ENCODE measurements around the gene ROPN1L.

Gene ROPN1L

GRCh38 chr5:10447041-10447440 lies 5.4 kb downstream of the ROPN1L start:
- Histone ChIP-seq H3K27ac (ENCODE audit: low read depth, low read length) (no peak overlapping the region), H3K18ac (ENCODE audit: low read length) (no peak overlapping the region)
- WGBS (ENCODE audit: extremely low coverage, insufficient coverage, insufficient read length) = no CpG with 5 or more reads among the region's 4 CpGs

DNA sequence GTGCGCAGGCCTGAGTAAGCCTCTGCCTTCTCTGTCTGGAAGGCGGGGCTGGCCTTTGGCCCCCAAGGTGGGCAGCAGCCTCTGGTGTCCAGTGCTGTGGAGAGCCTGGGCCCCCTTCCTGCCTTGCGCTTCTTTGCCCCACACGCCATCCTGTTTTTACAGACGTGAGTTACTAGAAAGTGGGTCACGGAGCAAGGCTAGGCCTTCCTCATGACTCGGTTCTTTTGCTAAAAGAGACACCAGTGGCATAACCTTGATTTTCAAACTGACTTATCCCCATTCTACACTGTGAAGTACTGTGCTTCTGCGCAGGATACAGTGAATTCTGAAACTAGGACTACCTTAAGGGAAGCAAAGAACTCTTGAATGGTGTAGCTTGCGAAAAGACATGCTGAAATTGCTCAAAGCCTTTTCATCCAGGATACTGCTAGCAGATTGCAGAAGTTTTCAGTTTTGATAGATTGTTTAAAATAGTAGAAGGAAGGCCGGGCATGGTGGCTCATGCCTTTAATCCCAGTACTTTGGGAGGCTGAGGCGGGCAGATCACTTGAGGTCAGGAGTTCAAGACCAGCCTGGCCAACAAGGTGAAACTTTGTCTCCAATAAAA lies 7.2 kb downstream of the ROPN1L start:
- H4K91ac ChIP-seq (ENCODE audit: low read depth, low read length) = no peak overlapping the region
- peak overlapping the region; percentile 6 for H2BK12ac ChIP-seq (ENCODE audit: low read length)
- H3K79me1 ChIP-seq (ENCODE audit: low read length) = peaks cover 4% of the 10 kb centered on the region
- no peak overlapping the region for H3K14ac ChIP-seq (ENCODE audit: low read length)
- no peaks in the 10 kb centered on the region for H3K9me3 ChIP-seq (ENCODE audit: insufficient read depth, low read depth, low read length)
- peaks cover 6 to 15% of the 10 kb centered on the region in 2 experiments for H3K4me1 ChIP-seq (ENCODE audit: control insufficient read depth in 1 of 2, insufficient read depth in 2 of 2, low read length in 2 of 2)
- no peak overlapping the region for H2BK5ac ChIP-seq (ENCODE audit: low read depth, low read length, poor library complexity)
- no peaks in the 10 kb centered on the region for H3K27me3 ChIP-seq (ENCODE audit: insufficient read depth, low read length)
- no peak overlapping the region for H3K4me2 ChIP-seq (ENCODE audit: low read length)
- H3K4ac ChIP-seq (ENCODE audit: low read depth, low read length) = no peak overlapping the region
- peak overlapping the region; percentile 18 for H4K8ac ChIP-seq (ENCODE audit: low read depth, low read length)
- no peak overlapping the region for H3K23ac ChIP-seq (ENCODE audit: low read length)
- H2BK120ac ChIP-seq (ENCODE audit: insufficient read depth, low read length, poor library complexity) = no peak overlapping the region
- no peak overlapping the region for H3K4me3 ChIP-seq (ENCODE audit: low read depth, low read length)
- H2AFZ ChIP-seq (ENCODE audit: insufficient read depth, low read length, poor library complexity) = no peak overlapping the region
- H3K18ac ChIP-seq (ENCODE audit: low read length) = no peak overlapping the region
- DNase-seq = no peak
- H2AK5ac ChIP-seq (ENCODE audit: low read length) = no peak overlapping the region
- no CpG with 5 or more reads among the region's 11 CpGs for WGBS (ENCODE audit: extremely low coverage, insufficient coverage, insufficient read length)
- H4K12ac ChIP-seq (ENCODE audit: low read depth, low read length) = no peak overlapping the region
- H3K27ac ChIP-seq (ENCODE audit: low read depth, low read length) = peak overlapping the region; percentile 23
- H3K9ac ChIP-seq (ENCODE audit: low read length) = no peak overlapping the region
- no peaks in the 10 kb centered on the region for H3K79me2 ChIP-seq (ENCODE audit: control insufficient read depth, insufficient read depth, low read length, poor library complexity)
- H3K36me3 ChIP-seq (ENCODE audit: control insufficient read depth in 1 of 2, insufficient read depth in 2 of 2, low read length in 2 of 2) = no peaks in the 10 kb centered on the region

More at GRCh38 chr5:10447041-10447440, 5.4 kb downstream of the ROPN1L start:
- H2BK120ac ChIP-seq (ENCODE audit: insufficient read depth, low read length, poor library complexity) = no peak overlapping the region
- peaks cover 2% of the 10 kb centered on the region for H3K79me1 ChIP-seq (ENCODE audit: low read length)
- H4K91ac ChIP-seq (ENCODE audit: low read depth, low read length) = no peak overlapping the region
- H3K4me3 ChIP-seq (ENCODE audit: low read depth, low read length) = no peak overlapping the region
- peaks cover 3 to 12% of the 10 kb centered on the region in 2 experiments for H3K4me1 ChIP-seq (ENCODE audit: control insufficient read depth in 1 of 2, insufficient read depth in 2 of 2, low read length in 2 of 2)
- H3K14ac ChIP-seq (ENCODE audit: low read length) = no peak overlapping the region
- no peaks in the 10 kb centered on the region for H3K36me3 ChIP-seq (ENCODE audit: control insufficient read depth in 1 of 2, insufficient read depth in 2 of 2, low read length in 2 of 2)
- H3K79me2 ChIP-seq (ENCODE audit: control insufficient read depth, insufficient read depth, low read length, poor library complexity) = no peaks in the 10 kb centered on the region
- no peak overlapping the region for H4K12ac ChIP-seq (ENCODE audit: low read depth, low read length)
- no peak overlapping the region for H4K8ac ChIP-seq (ENCODE audit: low read depth, low read length)
- no peak overlapping the region for H3K9ac ChIP-seq (ENCODE audit: low read length)
- H2BK5ac ChIP-seq (ENCODE audit: low read depth, low read length, poor library complexity) = no peak overlapping the region
- no peak overlapping the region for H2AFZ ChIP-seq (ENCODE audit: insufficient read depth, low read length, poor library complexity)
- no peak overlapping the region for H3K4me2 ChIP-seq (ENCODE audit: low read length)
- H3K27me3 ChIP-seq (ENCODE audit: insufficient read depth, low read length) = no peaks in the 10 kb centered on the region
- no peak overlapping the region for H2BK12ac ChIP-seq (ENCODE audit: low read length)
- H3K4ac ChIP-seq (ENCODE audit: low read depth, low read length) = no peak overlapping the region
- no peak for DNase-seq
- no peak overlapping the region for H3K23ac ChIP-seq (ENCODE audit: low read length)
- H3K9me3 ChIP-seq (ENCODE audit: insufficient read depth, low read depth, low read length) = no peaks in the 10 kb centered on the region
- no peak overlapping the region for H2AK5ac ChIP-seq (ENCODE audit: low read length)

- Histone ChIP-seq H3K27ac (ENCODE audit: low read depth, low read length) (no peak overlapping the region), H3K27me3 (ENCODE audit: insufficient read depth, low read length) (no peaks in the 10 kb centered on the region), H3K79me1 (ENCODE audit: low read length) (peaks cover 9% of the 10 kb centered on the region), H3K4me1 (ENCODE audit: control insufficient read depth in 1 of 2, insufficient read depth in 2 of 2, low read length in 2 of 2) (peaks cover 16 to 25% of the 10 kb centered on the region in 2 experiments), H3K9me3 (ENCODE audit: insufficient read depth, low read depth, low read length) (no peaks in the 10 kb centered on the region), H3K4me2 (ENCODE audit: low read length) (no peak overlapping the region), H4K91ac (ENCODE audit: low read depth, low read length) (no peak overlapping the region), H3K4me3 (ENCODE audit: low read depth, low read length) (no peak overlapping the region), H2BK5ac (ENCODE audit: low read depth, low read length, poor library complexity) (no peak overlapping the region), H3K4ac (ENCODE audit: low read depth, low read length) (no peak overlapping the region), H2BK120ac (ENCODE audit: insufficient read depth, low read length, poor library complexity) (no peak overlapping the region), H2AFZ (ENCODE audit: insufficient read depth, low read length, poor library complexity) (no peak overlapping the region), H3K23ac (ENCODE audit: low read length) (no peak overlapping the region), H2BK12ac (ENCODE audit: low read length) (no peak overlapping the region), H3K79me2 (ENCODE audit: control insufficient read depth, insufficient read depth, low read length, poor library complexity) (no peaks in the 10 kb centered on the region), H3K14ac (ENCODE audit: low read length) (no peak overlapping the region), H3K18ac (ENCODE audit: low read length) (no peak overlapping the region), H3K36me3 (ENCODE audit: control insufficient read depth in 1 of 2, insufficient read depth in 2 of 2, low read length in 2 of 2) (no peaks in the 10 kb centered on the region), H4K12ac (ENCODE audit: low read depth, low read length) (no peak overlapping the region), H2AK5ac (ENCODE audit: low read length) (no peak overlapping the region), H4K8ac (ENCODE audit: low read depth, low read length) (no peak overlapping the region), H3K9ac (ENCODE audit: low read length) (no peak overlapping the region)
- peak; percentile 88 to 93 for DNase-seq
- WGBS (ENCODE audit: extremely low coverage, insufficient coverage, insufficient read length) = no CpG with 5 or more reads among the region's 9 CpGs
Measured at GRCh38 chr5:10451137-10451824, 9.6 kb downstream of the ROPN1L start.

DNA sequence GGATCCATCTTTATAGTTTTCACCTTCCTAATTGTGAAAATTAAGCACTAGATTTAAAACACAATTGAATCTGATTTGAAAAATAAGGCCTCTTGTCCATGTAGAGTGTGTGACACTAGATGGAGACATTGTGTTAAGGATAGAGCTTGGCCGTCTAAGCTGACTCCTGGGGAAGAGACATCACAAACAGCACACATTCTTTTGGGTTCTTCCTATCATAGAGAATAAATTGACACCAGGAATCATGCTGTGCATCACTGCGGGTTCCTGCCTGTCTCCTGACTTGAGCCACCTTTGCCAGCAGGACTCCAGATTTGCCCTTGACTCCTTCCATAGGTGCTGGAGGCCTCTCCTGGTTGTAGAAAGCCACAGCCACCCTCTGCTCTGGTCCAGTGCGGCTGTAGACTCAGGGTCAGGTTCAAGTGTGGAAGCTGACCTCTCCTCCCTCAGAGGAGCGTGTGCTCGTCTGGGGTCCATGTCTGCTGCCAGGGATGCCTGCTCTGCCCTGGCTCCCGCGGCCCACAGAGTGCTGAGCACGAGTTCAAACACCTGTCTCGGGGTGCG lies 11.2 kb downstream of the ROPN1L start:
- DNase-seq = peak; percentile 31 to 73
- Histone ChIP-seq H4K91ac (ENCODE audit: low read depth, low read length) (peak overlapping the region; percentile 2), H3K9ac (ENCODE audit: low read length) (no peak overlapping the region), H3K14ac (ENCODE audit: low read length) (peak overlapping the region; percentile 10), H2BK120ac (ENCODE audit: insufficient read depth, low read length, poor library complexity) (peak overlapping the region; percentile 2), H3K18ac (ENCODE audit: low read length) (no peak overlapping the region), H3K27me3 (ENCODE audit: insufficient read depth, low read length) (no peaks in the 10 kb centered on the region), H2AK5ac (ENCODE audit: low read length) (peak overlapping the region; percentile 40), H3K79me2 (ENCODE audit: control insufficient read depth, insufficient read depth, low read length, poor library complexity) (no peaks in the 10 kb centered on the region), H3K4me1 (ENCODE audit: control insufficient read depth in 1 of 2, insufficient read depth in 2 of 2, low read length in 2 of 2) (peaks cover 15 to 24% of the 10 kb centered on the region in 2 experiments), H3K79me1 (ENCODE audit: low read length) (peaks cover 8% of the 10 kb centered on the region), H2AFZ (ENCODE audit: insufficient read depth, low read length, poor library complexity) (no peak overlapping the region), H3K23ac (ENCODE audit: low read length) (no peak overlapping the region), H3K36me3 (ENCODE audit: control insufficient read depth in 1 of 2, insufficient read depth in 2 of 2, low read length in 2 of 2) (no peaks in the 10 kb centered on the region), H3K4me3 (ENCODE audit: low read depth, low read length) (no peak overlapping the region), H3K9me3 (ENCODE audit: insufficient read depth, low read depth, low read length) (no peaks in the 10 kb centered on the region), H3K4ac (ENCODE audit: low read depth, low read length) (no peak overlapping the region), H4K8ac (ENCODE audit: low read depth, low read length) (no peak overlapping the region), H2BK5ac (ENCODE audit: low read depth, low read length, poor library complexity) (no peak overlapping the region), H4K12ac (ENCODE audit: low read depth, low read length) (no peak overlapping the region), H2BK12ac (ENCODE audit: low read length) (peak overlapping the region; percentile 21), H3K4me2 (ENCODE audit: low read length) (no peak overlapping the region), H3K27ac (ENCODE audit: low read depth, low read length) (no peak overlapping the region)
- WGBS (ENCODE audit: extremely low coverage, insufficient coverage, insufficient read length) = no CpG with 5 or more reads among the region's 10 CpGs
